RPMI7951 (cell line): ENCODE data around the gene RPP25. TPM values are rescaled to one million over a fixed set of nuclear protein-coding genes. Genes with fewer than 3 reads are reported as not detected.

ENCODE experiments used
- DNase-seq: peaks from one replicate; pipeline ENCODE4 v3.0.0-alpha.2; 2012; ENCODE audit warnings: low read depth
- total RNA-seq: library from RNA; depleted of rRNA; stranded (reverse); fragments of >200 nt; shearing (Covaris generic); gene quantifications from 2 replicates; pipeline ENCODE4 v1.2.3, GENCODE V29; 2014; rRNA removed

RPP25 gene, protein sequence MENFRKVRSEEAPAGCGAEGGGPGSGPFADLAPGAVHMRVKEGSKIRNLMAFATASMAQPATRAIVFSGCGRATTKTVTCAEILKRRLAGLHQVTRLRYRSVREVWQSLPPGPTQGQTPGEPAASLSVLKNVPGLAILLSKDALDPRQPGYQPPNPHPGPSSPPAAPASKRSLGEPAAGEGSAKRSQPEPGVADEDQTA
- total RNA-seq: 9.7 and 14.9 TPM in 2 replicates

DNA sequence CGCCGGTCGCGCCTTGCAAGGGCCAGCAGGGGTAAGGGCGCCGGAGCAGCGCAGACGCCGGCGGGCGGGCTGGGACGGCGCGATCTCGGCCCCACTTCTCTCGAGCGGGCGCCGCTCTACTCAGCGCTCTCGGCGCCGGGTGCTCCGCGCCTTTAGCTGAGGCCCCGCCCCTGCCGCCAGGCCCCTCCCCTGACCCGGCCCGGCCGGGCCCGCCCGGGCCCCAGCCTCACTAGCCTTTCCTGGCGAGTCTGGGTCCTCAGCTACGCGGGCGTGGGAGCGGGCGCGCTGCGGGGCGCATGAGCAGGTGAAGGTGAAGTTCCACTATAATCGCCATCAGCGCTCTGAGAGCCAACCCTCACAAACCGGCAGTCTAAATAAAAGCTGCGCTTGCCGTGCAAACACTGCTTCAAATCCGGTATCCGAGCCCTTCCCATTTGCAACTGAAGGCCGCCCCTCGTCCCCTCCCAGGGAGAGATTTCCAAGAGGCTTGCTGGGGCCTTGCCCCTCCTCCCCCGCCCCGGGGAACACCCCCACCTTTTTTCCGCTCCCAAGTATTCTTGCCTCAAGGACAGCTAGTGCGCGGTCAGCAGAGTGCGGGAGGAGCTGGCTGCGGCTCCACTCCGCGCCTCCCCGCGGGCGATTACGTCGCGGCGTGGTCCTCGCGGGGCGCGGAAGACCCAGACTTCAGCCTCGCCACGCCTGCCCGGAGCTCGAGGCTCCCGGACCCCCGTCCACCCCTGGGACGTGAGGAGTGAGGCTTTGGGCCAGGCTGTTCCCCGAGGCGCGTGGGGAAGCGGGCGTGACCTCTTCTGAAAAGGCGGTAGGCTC is at the start of gene RPP25:
Gene RPP25, minus strand, starts transcription at position 125 of the 828 bp plus-strand sequence. CDS start 189 bp downstream, outside the sequence.
- peak; percentile 83 for DNase-seq

DNA sequence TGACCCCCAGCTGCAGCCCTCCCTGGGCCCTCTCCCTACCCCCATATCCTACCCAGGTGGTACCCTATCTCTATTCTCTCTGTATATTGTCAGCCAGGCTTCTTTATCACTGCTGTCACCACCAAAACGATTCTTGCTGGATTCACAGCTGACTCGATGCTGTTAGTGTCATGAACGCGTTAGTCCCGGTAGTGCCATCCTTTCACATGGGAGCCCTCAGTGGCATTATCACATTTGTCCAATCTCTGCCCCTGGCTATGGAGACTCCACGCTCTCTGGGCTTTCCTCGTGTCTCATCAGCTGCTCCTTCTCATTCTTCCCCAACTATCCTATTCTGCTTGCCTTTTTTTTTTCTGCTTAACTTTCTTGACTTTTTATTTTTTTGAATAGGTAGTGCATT is 45.8 kb upstream of the RPP25 start:
- no peak for DNase-seq

DNA sequence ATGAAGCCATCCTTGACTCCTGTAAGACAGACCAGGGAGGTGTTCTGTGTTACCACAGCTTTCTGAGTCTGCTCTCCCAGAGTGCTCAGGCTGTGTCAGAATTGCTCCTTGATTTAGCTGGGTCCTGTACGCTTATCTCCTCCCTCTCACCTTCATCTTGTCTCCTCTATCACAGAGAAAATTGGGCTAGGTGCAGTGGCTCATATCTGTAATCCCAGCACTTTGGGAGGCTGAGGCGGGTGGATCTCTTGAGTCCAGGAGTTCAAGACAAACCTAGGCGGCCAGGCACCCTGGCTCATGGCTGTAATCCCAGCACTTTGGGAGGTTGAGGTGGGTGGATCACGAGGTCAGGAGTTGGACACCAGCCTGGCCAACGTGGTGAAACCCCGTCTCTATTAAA is 44.7 kb upstream of the RPP25 start:
- no peak for DNase-seq

DNA sequence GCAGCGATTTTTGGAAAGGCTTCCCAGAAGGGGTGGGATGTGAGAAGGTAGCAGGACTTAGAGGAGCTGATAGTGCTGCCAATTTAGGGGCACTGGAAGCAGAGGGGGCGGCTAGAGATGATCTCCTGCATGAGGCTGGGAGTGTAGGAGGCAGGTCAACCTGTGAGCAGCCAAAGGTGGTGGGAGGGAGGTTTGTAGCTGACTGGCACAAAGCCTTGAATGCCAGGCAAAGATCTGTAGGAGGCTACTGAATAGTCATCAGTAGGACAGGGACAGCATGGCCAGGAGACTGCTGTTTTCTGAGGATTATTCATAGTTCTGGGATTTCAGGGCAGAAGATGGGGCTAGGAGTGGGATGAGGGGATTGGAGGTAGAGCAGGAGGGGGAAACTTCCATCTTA is 41.0 kb upstream of the RPP25 start:
- DNase-seq: no peak

DNA sequence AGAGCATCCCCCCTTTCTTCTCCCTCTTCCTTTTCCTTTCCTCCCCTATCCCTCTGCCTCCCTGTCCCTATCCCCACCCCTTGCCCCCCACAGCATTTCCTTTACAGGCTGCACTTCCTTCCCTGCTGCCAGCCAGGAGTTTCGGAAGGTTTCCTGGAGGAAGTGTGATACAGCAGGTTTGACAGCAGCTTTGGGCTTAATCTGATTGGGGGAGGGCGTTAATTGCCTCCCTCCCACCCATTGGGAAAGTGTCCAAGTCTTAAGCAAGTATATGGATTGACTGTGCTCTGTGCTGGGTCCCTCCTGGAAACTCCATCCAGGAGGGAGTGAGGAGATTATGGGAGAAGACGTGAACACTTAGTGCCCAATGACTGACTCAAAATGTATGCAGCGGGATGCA is 40.6 kb upstream of the RPP25 start:
- no peak for DNase-seq

DNA sequence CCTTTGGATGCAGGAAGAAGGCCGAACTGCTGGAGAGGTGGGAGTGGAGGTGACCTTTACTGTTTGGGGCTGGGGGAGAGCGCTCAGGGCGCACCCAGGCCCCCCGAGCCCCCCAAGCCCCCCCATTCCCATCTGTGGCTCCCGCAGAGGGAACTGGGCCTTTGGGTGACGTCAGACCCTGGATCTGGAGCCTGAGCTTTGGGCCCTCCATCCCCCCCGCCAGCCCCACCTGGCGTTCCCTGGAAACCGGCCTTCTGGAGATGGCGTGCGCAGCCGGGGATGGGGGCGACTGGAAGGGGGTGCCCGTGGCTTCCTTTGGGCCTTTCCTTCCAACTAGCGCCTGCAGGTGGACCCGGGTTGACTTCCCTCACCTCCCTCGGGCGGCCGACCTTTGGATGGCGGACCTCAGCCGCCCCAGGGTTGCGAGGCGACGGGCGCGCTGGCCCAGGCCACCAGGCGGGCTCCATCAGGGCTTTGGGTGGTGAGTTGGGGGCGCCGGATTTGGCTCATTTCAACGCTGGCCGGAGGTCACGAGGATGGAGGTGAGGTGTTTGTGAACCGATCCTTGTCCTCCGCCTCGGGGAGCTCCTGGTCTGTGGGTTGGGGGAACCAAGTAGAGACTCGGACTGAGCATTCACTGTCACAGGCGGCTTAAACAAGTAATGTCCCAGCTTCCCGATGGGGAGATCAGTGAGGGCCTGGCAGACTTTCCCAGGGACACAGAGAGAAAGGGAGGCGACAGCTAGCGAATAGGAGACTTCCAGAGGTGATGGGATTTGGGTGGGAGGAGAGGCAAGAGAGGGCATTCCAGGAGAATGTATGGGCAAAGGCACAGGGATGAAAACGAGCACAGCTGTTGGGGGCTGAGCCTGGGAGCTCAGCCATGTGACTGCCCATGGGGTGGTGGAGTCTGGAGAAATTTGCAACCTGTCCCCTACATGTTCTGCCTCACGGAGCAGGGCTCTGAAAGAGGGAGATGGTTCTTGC is 39.5 kb upstream of the RPP25 start:
- no peak for DNase-seq

DNA sequence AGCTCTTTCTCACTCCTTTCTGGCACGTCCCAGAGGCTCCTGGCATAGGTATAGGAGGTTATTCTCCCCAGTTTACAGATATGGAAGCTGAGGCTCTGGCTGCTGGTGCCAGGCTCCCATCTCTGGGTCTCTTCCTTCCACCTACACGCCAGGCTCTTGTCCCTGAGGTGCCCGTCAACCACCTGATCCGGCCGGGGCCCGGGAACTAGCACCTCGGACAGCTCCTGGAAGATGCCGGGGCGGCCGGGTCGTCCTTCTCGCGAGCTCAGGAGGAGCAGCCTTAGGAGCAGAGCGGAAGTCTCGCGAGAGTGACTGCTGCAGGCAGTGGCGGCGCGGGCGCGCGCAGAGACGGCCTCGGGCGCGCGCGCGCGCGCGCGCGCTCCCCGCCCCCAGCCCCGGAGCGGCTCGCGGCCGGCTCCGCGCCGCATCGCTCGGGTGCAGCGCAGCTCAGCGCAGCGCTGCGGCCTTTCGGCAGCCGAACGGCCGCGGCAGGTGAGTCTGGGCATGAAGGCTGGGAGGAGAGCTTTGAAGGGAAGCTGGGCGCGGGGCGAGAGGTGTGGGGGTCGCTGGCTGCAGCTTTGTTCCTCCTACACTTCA is 38.7 kb upstream of the RPP25 start, which contains the start of gene SCAMP5:
Gene SCAMP5, plus strand, starts transcription at position 382 of the 597 bp plus-strand sequence. CDS start 16,277 bp downstream, outside the sequence.
- DNase-seq: peak; percentile 91

DNA sequence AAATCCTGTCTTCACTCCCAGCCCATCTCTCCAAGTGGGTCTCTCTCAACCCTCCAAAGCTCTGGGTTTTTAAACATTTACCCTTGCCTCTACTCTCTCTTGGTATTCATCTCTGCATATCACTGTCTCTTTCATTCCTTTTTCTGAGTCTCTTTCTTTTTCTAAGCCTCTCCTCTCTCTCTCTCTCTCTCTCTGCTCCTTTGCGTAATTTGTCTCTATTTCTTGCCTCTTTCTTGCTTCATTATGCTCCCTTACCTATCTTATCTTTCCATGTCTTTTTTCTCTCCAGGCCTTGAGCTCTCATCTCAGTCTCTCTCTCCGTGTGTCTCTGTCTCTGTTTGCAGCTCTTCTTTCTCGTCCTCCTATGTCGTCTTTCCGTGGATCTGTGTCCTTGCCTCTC is 38.1 kb upstream of the RPP25 start:
- no peak for DNase-seq

DNA sequence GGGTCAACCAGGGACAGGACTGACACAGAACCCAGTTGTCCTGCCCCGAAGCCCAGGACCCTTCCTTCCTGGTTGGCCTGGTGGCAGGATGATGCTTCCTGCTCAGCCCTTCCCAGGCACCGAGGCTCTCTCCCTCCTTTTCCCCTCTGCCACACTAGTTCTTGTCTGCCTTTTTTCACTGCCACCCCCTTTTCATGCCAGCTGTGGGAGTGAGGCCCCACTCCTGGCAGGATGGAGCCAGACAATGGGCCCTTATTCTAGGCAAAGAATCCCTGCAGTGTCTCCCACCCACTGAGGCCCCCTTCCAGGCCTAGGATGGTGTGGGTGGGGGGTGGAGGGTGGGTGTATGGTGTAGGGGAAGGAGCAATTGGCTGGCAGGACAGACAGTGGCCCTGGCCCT is 37.7 kb upstream of the RPP25 start:
- DNase-seq: no peak

DNA sequence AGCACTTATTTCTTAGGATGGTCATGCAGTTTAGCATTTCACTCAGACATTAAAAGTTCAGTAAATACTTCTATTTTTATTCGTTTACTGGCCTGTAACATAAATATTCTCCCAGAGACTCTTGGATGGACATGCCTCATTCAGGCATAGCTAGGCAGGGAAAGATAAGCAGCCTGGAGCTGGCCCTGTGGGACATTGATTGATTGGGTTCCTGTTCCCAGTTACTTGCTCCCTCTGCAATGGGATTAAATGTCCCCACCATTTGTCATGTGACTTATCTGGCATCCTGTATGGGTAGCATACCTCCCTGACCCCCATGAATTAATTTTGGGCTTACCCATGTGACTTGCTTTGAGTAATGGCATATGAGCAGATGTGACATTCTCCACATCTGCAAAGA is 36.0 kb upstream of the RPP25 start:
- DNase-seq: no peak

DNA sequence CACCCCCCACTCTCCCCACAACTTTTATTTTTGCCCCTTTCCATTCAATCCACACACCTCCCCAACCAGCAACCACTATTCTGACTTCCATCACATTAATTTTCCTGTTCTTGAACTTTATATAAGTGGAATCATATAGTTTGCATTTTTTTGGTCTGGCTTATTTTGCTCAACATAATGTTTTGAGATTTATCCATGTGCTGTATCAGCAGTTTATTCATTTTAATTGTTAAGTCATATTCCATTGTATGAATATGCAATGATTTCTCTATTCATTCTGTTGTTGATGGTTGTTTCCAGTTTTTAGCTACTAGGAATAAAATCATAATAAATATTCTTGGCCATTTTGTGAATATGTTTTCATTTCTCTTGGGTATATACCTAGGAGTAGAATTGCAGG is 33.0 kb upstream of the RPP25 start:
- no peak for DNase-seq

DNA sequence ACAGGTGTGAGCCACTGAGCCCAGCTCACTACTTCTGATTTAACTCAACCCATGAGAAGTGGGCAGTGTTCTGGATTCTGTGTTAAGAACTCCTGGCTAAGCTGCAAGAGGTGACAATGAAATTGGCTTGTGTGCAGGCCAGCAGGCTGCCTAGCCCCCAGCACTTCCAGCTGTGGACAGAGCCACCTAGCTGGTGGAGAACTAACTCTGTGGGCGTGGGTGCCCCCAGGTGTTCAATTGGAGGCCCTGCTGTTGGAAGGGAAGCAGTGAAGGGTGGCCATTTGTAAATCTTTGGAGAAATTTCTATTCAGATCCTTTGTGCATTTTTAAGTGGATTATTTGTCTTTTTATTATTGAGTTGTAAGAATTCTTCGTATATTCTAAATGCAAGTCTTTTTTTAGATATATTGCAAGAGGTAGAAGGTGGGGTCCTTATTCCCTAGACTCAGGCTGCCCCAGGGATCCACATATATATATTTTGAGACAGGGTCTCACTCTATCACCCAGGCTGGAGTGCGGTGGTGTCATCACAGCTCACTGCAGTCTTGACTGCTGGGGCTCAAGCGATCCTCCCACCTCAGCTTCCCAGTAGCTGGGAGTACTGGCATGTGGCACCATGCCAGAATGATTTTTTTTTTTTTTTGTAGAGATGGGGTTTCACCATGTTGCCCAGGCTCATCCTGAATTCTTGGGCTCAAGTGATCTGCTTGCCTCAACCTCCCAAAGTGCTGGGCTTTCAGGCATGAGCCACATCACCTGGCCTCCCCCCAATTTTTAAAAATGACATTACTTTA is 31.6 kb upstream of the RPP25 start:
- peak; percentile 61 for DNase-seq

DNA sequence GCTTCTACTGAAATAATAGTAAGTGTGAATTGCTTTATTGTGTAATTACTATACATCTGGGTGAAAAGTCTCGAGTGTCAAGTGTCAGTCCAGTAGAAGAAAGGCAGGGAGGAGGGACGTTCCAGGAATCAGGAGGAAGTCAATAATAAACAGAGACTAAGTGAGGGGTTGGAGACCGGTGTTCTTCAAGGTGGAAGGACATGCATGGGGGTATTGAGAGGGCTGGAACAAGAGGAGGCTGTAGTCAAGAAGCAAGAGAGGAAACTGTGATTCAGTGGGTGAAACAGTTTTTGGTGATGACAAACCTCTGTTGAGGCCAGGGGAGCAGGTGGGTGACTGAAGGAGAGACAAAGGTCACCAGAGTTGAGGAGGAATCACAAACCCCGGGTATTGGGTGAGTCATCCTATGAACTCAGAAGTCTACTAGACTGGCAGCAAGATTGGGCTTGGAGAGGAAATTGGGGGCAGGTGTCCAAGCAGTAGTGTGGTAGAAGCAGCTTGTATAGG is 27.2 kb upstream of the RPP25 start:
- DNase-seq: peak; percentile 36

DNA sequence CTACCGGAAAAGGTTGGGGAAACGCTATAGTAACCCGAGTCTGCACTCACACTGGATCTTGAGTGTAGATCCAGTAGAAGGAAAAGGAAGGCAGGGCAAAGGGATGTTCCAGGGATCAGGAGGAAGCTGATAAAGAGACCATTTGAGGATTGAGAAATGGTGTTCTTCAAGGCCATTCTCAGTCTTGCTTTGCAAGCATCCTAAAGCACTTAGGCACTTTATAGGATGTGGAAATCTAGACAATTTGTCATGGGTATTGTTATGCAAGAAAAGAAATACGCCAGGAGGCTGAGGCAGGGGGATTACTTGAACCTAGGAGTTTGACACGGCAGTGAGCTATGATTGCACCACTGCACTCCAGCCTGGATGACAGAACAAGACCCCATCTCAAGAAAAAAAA is 25.6 kb upstream of the RPP25 start:
- no peak for DNase-seq

DNA sequence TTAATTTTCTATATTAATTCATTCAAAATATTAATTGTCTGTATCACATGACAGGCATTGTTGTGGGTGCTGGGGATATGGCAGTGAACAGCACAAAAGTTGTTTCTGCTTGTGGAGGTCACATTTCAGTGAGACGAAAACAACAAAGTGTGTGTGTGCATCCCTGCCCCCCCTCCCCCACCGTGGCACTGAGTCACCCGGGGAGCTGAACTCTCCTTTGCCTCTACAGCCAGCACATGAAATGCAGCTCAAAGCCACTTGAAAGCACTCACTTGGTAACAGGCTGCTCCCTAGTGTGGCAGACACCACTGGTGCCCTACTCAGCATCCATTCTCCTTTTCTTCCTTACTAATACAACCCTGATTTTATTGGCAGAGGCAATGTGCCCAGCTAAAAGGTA is 21.9 kb upstream of the RPP25 start:
- peak; percentile 64 for DNase-seq

DNA sequence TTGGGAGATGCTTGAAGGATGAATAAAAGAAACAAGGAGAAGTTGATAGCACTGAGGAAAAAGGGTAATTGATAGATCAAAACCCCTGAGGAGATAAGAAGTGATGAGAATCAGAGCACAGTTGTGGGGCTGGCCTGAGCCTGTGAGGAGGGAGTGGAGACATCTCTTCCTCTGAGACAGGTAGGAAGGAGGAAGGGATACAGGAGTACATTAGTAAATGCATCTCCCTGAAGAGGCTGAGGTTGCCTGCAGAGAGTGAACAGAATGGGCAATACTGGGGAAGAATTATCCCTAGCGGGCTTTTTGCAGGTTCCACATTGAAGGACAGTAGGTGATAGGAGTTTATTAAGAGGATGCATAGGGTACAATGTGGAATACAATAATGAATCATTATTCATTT is 21.5 kb upstream of the RPP25 start:
- no peak for DNase-seq

DNA sequence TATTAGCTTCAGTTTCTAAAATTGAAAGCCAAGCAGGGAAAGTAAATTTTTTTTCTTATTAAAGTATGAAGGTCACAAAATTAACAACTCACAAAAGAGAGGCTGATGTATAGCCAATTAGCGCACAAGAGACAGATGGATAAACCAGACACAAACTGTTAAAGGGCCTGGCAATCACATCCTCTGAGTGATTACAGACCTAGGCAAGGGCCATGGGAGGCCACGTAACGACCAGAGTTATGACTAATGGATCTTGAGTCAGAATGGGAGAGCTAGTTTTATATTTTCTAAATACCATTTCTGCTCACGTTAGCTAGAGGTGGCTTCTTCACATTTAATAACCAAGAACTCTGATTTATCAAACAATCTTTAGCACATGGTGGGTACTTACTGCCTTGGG is 21.0 kb upstream of the RPP25 start:
- no peak for DNase-seq

DNA sequence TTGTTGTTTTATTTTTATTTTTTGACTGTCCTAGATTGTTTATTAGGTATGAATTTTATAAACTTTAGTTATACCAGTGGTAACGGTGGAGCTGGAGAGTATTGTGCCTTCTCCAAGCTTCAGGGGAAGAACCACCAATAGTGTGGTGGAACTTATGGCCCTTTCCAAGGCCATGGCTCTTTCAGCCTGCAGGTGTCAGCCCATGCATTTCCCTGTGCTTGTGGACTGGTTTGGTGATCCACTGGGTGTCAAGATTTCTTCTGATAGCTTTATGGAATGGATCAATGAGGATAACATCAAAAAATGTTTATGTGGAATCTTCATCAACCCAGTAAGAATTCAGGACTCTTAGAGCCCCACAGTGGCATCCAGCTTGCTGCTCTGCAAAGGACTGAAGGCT is 19.6 kb upstream of the RPP25 start:
- DNase-seq: no peak

DNA sequence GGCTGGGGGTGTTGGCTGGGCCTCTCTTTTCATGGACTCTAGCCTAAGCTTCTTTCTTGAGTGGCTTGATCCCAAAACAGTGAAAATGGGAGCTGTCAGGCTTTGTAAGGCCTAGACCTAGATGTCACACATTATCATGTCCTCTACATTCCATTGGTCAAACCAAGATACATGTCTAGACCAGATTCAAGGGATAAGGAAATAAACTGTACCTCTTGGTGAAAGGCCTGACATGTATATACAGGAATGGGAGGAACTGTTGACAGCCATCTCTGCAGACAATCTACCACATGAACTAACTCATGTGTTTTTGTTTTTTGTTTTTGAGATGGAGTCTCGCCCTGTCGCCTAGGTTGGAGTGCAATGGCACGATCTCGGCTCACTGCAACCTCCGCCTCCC is 11.1 kb upstream of the RPP25 start:
- no peak for DNase-seq

DNA sequence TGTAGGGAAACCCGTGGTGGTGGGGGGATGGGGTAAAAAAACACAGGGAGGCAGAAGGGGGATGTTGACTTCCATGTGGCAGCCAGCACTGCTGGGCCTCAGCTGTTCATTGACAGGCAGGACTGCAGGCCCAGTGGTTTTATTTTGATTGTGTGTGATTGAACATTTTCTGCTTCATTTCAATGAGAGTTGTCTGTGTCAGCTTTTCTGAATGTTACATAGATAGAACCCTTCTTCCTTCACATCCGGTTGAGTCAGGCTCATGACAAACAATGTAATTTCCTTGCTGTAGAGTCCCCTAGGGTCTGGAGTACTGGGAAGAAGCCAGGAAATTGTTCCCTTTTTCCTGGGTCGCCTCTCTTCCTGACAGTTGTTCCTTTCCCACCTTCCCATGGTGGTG is 8.2 kb upstream of the RPP25 start:
- peak; percentile 63 for DNase-seq

DNA sequence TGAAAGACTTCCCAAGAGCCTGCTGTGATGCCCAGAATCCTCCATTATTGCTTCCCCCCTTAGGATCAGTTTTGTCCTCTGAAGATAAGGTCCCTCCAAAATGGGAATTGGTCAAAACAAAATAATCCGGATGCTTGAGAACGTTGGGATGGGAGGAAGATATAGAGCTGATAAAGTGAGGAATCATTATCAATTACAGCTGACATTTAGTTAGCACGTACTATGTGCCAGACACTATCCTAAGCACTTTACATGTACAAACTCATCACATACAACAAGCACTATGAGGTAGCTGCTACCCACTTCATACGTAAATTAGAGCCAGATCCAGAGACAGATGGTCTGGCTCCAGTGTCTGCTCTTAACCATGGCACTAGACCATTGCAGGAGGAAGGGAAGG is 6.6 kb upstream of the RPP25 start:
- DNase-seq: no peak
